ENCODE measurements around the gene SYT5. TPM values are rescaled to one million over a fixed set of nuclear protein-coding genes. Genes with fewer than 3 reads are reported as not detected.
"Not testable (repeated sequence)": the region's sequence is repeated elsewhere in the genome, so short reads cannot be mapped to it uniquely, and the experiment has no call there.

The SYT5 gene
- total and polyA plus RNA-seq, 10 of the 15 experiments (the other 5 are each of a cell fraction or from before 2014, with no cell fraction given): 0.04 to 0.79 (median 0.26) TPM; not detected in 7

DNA sequence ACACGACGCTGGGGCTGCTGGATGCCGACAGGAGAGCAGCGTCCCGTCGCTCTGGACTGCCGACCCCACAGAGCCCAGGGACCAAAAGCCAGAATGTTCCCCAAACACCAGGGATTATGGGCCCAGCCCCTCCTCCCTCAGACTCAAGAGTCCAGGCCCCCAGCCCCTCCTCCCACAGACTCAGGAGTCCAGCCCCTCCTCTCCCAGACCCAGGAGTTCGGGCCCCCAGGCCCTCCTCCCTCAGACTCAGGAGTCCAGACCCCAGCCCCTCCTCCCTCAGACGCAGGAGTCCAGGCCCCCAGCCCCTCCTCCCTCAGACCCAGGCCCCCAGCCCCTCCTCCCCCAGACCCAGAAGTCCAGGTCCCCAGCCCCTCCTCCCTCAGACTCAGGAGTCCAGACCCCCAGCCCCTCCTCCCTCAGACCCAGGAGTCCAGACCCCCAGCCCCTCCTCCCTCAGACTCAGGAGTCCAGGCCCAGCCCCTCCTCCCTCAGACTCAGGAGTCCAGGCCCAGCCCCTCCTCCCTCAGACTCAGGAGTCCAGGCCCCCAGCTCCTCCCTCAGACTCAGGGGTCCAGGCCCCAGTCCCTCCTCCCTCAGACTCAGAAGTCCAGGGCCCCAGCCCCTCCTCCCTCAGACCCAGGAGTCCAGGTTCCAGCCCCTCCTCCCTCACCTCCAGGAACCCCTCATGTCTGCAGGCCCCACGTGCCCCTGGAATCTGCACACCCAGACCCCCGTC is 44.8 kb upstream of the SYT5 start:
- in situ Hi-C loops (cut with MboI); SMC1A ChIA-PET (ENCODE audit: uncharacterized antibody, unreplicated experiment); H3K4me2 ChIP-seq (ENCODE audit: control insufficient read depth, insufficient read depth); H3K9ac ChIP-seq (ENCODE audit: control insufficient read depth, insufficient read depth, low read length); H4K20me1 ChIP-seq (ENCODE audit: control insufficient read depth, insufficient read depth); DNase-seq (ENCODE audit: low read depth, low spot score); H3K27ac ChIP-seq (ENCODE audit: control insufficient read depth, insufficient read depth); CTCF ChIA-PET; BruUV-seq (replicated peaks); H3K27me3 ChIP-seq (replicated peaks in 1 of 2; ENCODE audit: control insufficient read depth in 2 of 2, insufficient read depth in 2 of 2, low read length in 1 of 2); RAD21 ChIA-PET (ENCODE audit: unreplicated experiment); H3K4me3 ChIP-seq; FAIRE-seq; POLR2A ChIA-PET; H3K9me3 ChIP-seq (replicated peaks; ENCODE audit: control insufficient read depth, insufficient read depth, low read length); H2AFZ ChIP-seq (ENCODE audit: control insufficient read depth, low read depth, low read length); ATAC-seq; H3K79me2 ChIP-seq (ENCODE audit: control insufficient read depth, insufficient read depth, low read length); H3K4me1 ChIP-seq (ENCODE audit: control insufficient read depth, insufficient read depth, low read length); intact Hi-C loops (cut with micrococcal nuclease; ENCODE audit: unreplicated experiment): not testable (repeated sequence)
- 85% methylated on average over 9 of the region's 11 CpGs for WGBS (ENCODE audit: insufficient coverage, insufficient replicate concordance, low lambda C conversion rate, missing lambda C conversion rate)
- peaks cover 0 to 19% of the 10 kb centered on the region in 2 experiments; a peak in 3 of 4 replicates for H3K36me3 ChIP-seq (ENCODE audit: control insufficient read depth in 2 of 2, insufficient read depth in 2 of 2, low read length in 1 of 2)

DNA sequence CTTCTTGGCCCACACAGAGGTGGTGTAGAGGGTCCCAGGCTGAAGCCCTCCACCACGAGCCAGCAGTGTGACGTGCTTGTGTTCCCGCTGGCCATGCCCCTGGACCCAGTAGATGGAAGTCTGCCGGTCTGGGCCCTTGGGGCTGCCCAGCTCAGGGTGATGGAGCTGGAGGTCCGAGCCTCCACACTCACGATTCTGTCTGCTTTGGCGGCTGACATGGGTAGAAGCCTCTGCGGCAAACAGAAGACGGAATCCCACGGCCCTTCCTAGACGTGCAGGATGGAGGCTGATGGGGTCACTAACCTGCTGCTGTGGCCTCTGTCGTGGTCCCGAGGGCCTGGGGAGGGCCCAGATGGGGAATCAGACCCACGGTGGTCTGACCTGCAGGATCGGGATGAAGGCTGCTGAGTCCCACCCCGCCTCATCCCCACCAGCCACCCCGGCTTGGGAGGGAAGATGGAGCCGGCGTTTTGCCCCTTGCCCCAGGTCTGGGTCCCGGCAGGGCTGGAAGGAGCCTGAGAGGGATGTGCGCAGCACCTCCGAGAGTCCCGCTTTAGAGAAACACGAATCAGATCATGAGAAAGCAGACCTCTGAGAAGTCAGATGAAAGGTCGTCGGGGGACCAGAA is 44.1 kb upstream of the SYT5 start:
- BruUV-seq (replicated peaks): no TSS peak
- no peaks in the 10 kb centered on the region for H3K27me3 ChIP-seq (replicated peaks in 1 of 2; ENCODE audit: control insufficient read depth in 2 of 2, insufficient read depth in 2 of 2, low read length in 1 of 2)
- H4K20me1 ChIP-seq (ENCODE audit: control insufficient read depth, insufficient read depth): no peaks in the 10 kb centered on the region
- SMC1A ChIA-PET (ENCODE audit: uncharacterized antibody, unreplicated experiment): no interaction called here
- no peak overlapping the region for H3K4me2 ChIP-seq (ENCODE audit: control insufficient read depth, insufficient read depth)
- no peak overlapping the region for H3K4me3 ChIP-seq
- no peak overlapping the region for H2AFZ ChIP-seq (ENCODE audit: control insufficient read depth, low read depth, low read length)
- ATAC-seq (no peak), DNase-seq (ENCODE audit: low read depth, low spot score) (no peak), FAIRE-seq (no peak)
- no peak overlapping the region for H3K9ac ChIP-seq (ENCODE audit: control insufficient read depth, insufficient read depth, low read length)
- H3K9me3 ChIP-seq (replicated peaks; ENCODE audit: control insufficient read depth, insufficient read depth, low read length): no peaks in the 10 kb centered on the region
- in situ Hi-C loops (cut with MboI): no loop called here
- H3K27ac ChIP-seq (ENCODE audit: control insufficient read depth, insufficient read depth): no peak overlapping the region
- TF ChIP-seq, protein P1, sequence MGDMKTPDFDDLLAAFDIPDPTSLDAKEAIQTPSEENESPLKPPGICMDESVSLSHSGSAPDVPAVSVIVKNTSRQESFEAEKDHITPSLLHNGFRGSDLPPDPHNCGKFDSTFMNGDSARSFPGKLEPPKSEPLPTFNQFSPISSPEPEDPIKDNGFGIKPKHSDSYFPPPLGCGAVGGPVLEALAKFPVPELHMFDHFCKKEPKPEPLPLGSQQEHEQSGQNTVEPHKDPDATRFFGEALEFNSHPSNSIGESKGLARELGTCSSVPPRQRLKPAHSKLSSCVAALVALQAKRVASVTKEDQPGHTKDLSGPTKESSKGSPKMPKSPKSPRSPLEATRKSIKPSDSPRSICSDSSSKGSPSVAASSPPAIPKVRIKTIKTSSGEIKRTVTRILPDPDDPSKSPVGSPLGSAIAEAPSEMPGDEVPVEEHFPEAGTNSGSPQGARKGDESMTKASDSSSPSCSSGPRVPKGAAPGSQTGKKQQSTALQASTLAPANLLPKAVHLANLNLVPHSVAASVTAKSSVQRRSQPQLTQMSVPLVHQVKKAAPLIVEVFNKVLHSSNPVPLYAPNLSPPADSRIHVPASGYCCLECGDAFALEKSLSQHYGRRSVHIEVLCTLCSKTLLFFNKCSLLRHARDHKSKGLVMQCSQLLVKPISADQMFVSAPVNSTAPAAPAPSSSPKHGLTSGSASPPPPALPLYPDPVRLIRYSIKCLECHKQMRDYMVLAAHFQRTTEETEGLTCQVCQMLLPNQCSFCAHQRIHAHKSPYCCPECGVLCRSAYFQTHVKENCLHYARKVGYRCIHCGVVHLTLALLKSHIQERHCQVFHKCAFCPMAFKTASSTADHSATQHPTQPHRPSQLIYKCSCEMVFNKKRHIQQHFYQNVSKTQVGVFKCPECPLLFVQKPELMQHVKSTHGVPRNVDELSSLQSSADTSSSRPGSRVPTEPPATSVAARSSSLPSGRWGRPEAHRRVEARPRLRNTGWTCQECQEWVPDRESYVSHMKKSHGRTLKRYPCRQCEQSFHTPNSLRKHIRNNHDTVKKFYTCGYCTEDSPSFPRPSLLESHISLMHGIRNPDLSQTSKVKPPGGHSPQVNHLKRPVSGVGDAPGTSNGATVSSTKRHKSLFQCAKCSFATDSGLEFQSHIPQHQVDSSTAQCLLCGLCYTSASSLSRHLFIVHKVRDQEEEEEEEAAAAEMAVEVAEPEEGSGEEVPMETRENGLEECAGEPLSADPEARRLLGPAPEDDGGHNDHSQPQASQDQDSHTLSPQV (IDR thresholded peaks at IDR 0.05): no peak
- TF ChIP-seq, protein P2, sequence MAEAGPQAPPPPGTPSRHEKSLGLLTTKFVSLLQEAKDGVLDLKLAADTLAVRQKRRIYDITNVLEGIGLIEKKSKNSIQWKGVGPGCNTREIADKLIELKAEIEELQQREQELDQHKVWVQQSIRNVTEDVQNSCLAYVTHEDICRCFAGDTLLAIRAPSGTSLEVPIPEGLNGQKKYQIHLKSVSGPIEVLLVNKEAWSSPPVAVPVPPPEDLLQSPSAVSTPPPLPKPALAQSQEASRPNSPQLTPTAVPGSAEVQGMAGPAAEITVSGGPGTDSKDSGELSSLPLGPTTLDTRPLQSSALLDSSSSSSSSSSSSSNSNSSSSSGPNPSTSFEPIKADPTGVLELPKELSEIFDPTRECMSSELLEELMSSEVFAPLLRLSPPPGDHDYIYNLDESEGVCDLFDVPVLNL (IDR thresholded peaks at IDR 0.05; ENCODE audit: low read depth, low read length): no peak
- no peak for TF ChIP-seq NRF1 (conservative IDR thresholded peaks at IDR 0.05; ENCODE audit: low read depth, low read length)
- TF ChIP-seq, protein P3, sequence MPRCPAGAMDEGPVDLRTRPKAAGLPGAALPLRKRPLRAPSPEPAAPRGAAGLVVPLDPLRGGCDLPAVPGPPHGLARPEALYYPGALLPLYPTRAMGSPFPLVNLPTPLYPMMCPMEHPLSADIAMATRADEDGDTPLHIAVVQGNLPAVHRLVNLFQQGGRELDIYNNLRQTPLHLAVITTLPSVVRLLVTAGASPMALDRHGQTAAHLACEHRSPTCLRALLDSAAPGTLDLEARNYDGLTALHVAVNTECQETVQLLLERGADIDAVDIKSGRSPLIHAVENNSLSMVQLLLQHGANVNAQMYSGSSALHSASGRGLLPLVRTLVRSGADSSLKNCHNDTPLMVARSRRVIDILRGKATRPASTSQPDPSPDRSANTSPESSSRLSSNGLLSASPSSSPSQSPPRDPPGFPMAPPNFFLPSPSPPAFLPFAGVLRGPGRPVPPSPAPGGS (IDR thresholded peaks at IDR 0.05; ENCODE audit: borderline replicate concordance, insufficient read depth, low read depth, low read length, poor library complexity, severe bottlenecking): no peak
- TF ChIP-seq POLR2A (IDR thresholded peaks at IDR 0.05; ENCODE audit: low read depth, low read length): no peak
- no peak for TF ChIP-seq MTA3 (IDR thresholded peaks at IDR 0.05; ENCODE audit: borderline replicate concordance, low read length)
- TF ChIP-seq RCOR1 (conservative IDR thresholded peaks at IDR 0.05; ENCODE audit: low read depth, low read length): no peak
- no peaks in the 10 kb centered on the region for H3K4me1 ChIP-seq (ENCODE audit: control insufficient read depth, insufficient read depth, low read length)
- CTCF ChIA-PET: no interaction called here
- WGBS (ENCODE audit: insufficient coverage, insufficient replicate concordance, low lambda C conversion rate, missing lambda C conversion rate): 88% methylated on average over 26 of the region's 26 CpGs
- RAD21 ChIA-PET (ENCODE audit: unreplicated experiment): no interaction called here
- no peaks in the 10 kb centered on the region for H3K79me2 ChIP-seq (ENCODE audit: control insufficient read depth, insufficient read depth, low read length)
- intact Hi-C loops (cut with micrococcal nuclease; ENCODE audit: unreplicated experiment): no loop called here
- peaks cover 0 to 13% of the 10 kb centered on the region in 2 experiments; a peak in 3 of 4 replicates for H3K36me3 ChIP-seq (ENCODE audit: control insufficient read depth in 2 of 2, insufficient read depth in 2 of 2, low read length in 1 of 2)
- POLR2A ChIA-PET: no interaction called here
